Esophagus muscularis mucosa (tissue), 4 donors: ENCODE data around the gene PRR15L.

ENCODE experiments used
- CTCF ChIP-seq, 3 experiments: fragments of 200-600 bp in 2 of 3; fragments of 450-650 bp in 1 of 3; sonication (generic) in 2 of 3; IDR thresholded peaks; one replicate each; pipeline ENCODE4 v1.5.1; 2017 to 2019; ENCODE audit warnings: antibody characterized with exemption in 3 of 3, mild to moderate bottlenecking in 2 of 3, moderate library complexity in 1 of 3
- EP300 ChIP-seq: sonication (generic); formaldehyde crosslinking; IDR thresholded peaks from one replicate; pipeline ENCODE4 v1.6.1; 2017; ENCODE audit warnings: antibody characterized with exemption
- POLR2A ChIP-seq: fragments of 450-650 bp; IDR thresholded peaks from one replicate; pipeline ENCODE4 v1.6.1; 2017; ENCODE audit warnings: antibody characterized with exemption, moderate library complexity, mild to moderate bottlenecking, low read depth
- POLR2AphosphoS5 ChIP-seq, 2 donors: sonication (generic); formaldehyde crosslinking; IDR thresholded peaks; one replicate each; pipeline ENCODE4 v1.6.1; 2017; ENCODE audit warnings: antibody characterized with exemption in 2 of 2

- TF ChIP-seq POLR2A (no peak), CTCF (IDR thresholded peaks at IDR 0.05) (no peak), POLR2AphosphoS5 (IDR thresholded peaks at IDR 0.05) (no peak), EP300 (no peak)
These were observed 49.4 kb upstream of the PRR15L start for GRCh38 chr17:48006936-48007709.
